Ramos (cell line): ENCODE results near the gene GID4.

Source experiments
- in situ Hi-C: fragments of 300-500 bp; cut with MboI; formaldehyde crosslinking; loops from one replicate; pipeline ENCODE4 v1.14.3; 2022; ENCODE audit warnings: low sequenced_read_pairs; ENCODE audit not compliant: unreplicated experiment

The GID4 gene

GRCh38 chr17:18015593-18015992, 23.6 kb upstream of the GID4 start:
- in situ Hi-C loops = no loop called here

DNA sequence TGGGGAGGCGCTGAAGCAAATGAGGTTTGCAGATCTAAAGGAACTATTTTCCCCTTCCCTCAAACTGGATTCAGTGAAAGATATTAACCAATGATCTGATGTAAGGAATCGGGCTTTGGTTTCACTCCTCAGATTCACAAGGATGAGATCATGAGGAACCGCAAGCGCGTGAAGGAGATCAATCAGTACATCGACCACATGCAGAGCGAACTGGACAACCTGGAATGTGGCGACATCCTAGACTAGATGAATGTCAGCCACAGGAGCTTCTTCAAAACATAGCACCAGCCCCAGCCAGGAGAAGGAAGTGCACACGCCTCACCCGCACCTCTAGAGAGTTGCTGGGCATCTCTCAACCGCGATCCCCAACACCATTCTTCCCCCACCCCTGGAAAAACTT, 22.8 kb upstream of the GID4 start:
- in situ Hi-C loops = no loop called here

GRCh38 chr17:18017958-18018357, 21.2 kb upstream of the GID4 start:
- in situ Hi-C loops = no loop called here

- in situ Hi-C loops = no loop called here
These were observed 20.7 kb upstream of the GID4 start for GRCh38 chr17:18018411-18018921.

DNA sequence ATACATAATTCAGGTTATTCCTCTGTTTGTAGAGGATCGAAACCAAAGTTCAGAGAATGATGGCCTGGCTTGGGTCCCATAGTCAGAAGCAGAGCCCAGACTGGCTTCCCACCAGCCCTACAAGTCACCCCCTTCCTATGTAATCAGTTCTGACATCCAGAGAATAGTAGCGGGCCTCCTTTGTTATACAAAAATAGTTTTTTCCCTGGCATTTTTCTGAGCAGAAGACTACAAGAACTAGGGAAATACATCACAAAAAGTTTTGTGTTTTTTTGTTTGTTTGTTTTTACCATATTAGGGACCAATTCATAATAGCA, 19.4 kb upstream of the GID4 start:
- in situ Hi-C loops = loop anchor here (10.0 kb wide), 1 partner anchor 145 kb away; no protein-coding TSS in a partner anchor

GRCh38 chr17:18020971-18021370, 18.2 kb upstream of the GID4 start:
- in situ Hi-C loops = loop anchor here (10.0 kb wide), 1 partner anchor 146 kb away; no protein-coding TSS in a partner anchor

- in situ Hi-C loops = loop anchor here (10.0 kb wide), 1 partner anchor 147 kb away; no protein-coding TSS in a partner anchor
These were observed 17.8 kb upstream of the GID4 start for GRCh38 chr17:18021372-18021771.

- in situ Hi-C loops = loop anchor here (10.0 to 25.0 kb wide), 2 partner anchors 151 to 338 kb away; partner anchors contain the start of gene RAI1
These were observed 13.8 kb upstream of the GID4 start for GRCh38 chr17:18025241-18025944.

GRCh38 chr17:18025945-18026776, 13.0 kb upstream of the GID4 start:
- in situ Hi-C loops = loop anchor here (10.0 to 25.0 kb wide), 2 partner anchors 151 to 339 kb away; partner anchors contain the start of gene RAI1

DNA sequence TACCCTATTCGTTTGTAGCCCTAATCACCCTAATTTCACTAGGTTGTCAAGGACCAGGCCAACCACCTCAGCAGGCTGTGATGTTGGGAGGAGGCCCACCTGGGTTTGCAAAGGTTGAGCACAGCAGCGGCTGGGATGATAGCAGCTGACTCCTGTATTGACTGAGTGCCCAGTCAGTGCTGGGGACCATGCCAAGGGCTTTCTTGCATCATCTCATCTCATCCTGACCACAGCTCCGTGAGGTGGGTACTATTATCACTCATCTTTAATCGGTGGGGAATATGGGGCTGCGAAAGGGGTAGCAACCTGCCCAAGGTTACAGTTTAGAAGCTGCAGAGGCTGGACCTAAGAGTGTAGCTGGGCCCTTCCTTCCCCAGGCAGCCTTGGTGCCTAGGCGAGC, 11.9 kb upstream of the GID4 start:
- in situ Hi-C loops = loop anchor here (10.0 to 25.0 kb wide), 2 partner anchors 152 to 340 kb away; partner anchors contain the start of gene RAI1

DNA sequence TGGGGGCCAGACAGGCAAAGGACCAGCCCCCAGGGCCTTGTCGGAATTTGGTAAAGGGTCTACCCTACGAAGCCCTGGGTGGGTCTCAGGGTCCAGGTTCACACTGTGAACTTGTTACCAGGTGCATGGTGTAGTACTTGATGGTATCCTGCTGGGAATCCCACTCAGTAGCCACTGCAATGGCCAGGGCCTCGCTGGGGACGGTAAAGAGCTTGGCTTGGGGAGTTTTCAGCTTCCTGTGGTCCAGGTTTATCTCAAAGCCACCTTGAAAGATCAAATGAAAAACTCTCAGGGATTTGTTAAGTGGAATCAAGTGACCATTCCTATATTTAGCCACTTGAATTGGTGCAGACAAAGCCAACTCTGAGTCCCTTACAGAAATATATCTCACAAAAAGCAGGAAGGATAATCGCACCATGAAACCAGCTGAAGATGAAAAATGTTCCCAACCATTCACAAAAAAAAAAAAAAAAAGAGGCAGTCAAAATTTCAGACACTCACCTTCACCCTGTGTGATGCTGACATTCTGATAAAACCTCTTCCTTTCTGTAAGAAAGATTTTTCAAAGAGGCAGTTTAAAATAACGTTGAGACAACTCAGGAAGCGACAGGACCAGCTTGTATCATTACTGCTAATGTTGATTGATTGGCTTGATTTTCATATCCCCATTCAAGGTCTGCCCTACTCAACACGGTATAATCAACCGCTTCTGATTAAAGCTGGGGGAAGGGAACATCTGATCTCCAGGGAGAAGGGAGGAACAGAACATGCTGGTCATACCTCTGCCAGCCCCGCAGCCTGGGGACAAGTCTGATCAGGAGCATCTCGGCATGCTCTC, 10.9 kb upstream of the GID4 start:
- in situ Hi-C loops = loop anchor here (10.0 to 25.0 kb wide), 2 partner anchors 154 to 341 kb away; partner anchors contain the start of gene RAI1

DNA sequence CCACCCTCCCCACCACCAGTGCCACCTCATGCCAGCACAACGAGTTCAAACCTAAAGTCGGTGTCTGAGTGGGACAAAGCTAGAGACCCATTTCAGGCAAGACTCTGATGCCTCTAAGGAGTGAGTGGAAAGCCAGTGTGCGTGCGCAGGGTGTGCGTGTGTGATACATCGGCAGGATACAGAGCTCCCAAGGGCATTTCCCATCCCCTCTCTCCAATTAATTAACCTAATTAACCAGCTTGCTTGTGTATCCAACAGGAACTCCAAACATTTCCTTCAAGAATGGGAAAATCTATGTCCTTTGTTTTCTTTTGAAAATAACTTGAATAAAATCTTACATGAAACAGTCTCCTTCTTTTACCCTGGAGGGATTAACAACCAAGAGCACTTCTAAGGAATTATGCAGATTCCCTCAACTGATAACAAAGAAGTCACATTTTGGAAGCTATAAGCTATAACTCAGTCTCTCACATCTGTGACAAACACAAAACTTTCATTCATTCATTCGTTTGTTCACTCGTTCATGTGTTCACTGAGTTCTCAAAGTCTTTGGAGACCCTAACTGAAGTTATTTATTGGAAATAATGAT, 10.2 kb upstream of the GID4 start:
- in situ Hi-C loops = loop anchor here (10.0 to 25.0 kb wide), 2 partner anchors 154 to 342 kb away; partner anchors contain the start of gene RAI1

GRCh38 chr17:18031955-18032354, 7.3 kb upstream of the GID4 start:
- in situ Hi-C loops = loop anchor here (25.0 kb wide), 1 partner anchor 345 kb away; the partner anchor contains the start of gene RAI1

DNA sequence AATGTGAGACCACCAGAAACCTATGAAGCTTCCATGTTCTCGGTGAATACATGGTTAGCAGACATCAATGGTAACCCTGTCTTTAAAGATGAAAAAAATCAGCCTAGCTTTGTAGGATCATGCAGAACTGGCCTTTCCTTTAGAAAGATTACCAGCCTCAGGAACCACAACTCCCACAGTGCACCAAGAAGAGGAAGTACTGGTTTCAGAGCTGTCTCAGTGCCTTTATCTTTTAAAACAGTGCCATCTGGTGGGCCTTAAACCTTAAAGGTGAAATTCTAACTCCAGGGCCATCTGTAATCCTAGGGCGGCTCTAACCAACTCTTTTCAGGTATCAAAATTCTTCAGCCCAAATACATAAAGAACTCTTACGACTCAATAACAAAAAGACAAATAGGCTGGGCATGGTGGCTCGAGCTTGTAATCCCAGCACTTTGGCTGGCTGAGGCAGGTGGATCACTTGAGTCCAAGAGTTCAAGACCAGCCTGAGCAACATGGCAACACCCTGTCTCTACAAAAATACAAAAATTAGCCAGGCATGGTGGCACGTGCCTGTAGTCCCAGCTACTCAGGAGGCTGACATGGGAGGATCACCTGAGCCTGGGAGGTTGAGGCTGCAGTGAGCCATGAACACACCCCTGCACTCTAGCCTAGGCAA, 5.6 kb upstream of the GID4 start:
- in situ Hi-C loops = loop anchor here (25.0 kb wide), 1 partner anchor 346 kb away; the partner anchor contains the start of gene RAI1

DNA sequence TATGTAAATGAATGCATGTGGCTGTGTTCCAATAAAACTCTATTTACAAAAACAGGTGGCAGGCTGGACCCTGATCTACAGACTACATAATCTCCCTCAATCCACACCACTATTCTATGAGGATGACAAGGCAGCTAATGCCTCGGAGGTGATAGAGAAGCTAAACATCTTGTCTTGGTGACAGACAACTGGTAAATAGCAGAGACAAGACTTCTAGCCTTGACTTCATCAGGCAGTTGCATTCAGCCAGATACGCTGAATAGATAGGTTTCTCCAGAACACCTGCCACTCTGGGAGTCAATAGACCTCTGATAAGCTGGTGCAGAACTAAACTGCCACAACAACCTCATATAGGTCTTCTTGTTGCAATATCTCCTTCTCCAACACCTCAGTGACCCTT, 3.5 kb upstream of the GID4 start:
- in situ Hi-C loops = loop anchor here (25.0 kb wide), 1 partner anchor 348 kb away; the partner anchor contains the start of gene RAI1

GRCh38 chr17:18037486-18037885, 1.7 kb upstream of the GID4 start:
- in situ Hi-C loops = loop anchor here (25.0 kb wide), 1 partner anchor 350 kb away; the partner anchor contains the start of gene RAI1

DNA sequence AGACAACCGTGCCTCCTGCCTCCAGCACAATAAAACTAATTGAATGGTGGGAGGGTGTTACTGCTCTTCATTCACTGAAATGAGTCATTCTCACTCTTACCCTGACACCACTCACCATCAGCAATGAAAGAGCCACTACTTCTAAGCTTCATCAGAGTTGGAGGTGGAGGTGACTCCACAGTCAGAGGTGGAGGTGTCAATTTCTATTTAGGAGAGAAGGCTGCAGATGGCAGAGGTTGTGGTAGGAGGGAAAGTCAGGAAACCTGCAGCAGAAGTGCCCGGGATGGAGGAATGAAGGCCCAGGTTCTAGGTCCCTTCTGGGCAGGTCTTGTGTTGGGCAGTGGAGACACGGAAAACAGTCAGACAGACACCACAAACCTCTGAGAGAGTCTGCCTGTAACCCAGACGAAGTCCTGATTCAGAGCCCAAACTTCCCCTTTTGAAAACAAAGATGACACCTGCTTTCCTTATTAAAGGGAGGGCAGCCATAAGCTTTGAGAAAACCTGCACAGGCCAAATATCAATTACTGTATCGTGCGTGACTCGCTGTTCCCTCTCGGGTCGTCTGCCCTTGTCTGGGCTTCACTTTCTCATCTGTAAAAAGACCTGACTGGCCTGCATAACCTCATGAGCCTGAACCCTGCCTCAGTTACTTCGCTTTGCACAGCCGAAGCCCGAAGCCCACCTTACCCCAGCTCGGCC, 908 bp upstream of the GID4 start:
- in situ Hi-C loops = loop anchor here (25.0 kb wide), 1 partner anchor 351 kb away; the partner anchor contains the start of gene RAI1
